ENCODE measurements around the gene NSD2. TPM values are rescaled to one million over a fixed set of nuclear protein-coding genes. Genes with fewer than 3 reads are reported as not detected.

The NSD2 gene
- total RNA-seq, 1 experiment from 2014 or later, result 136 TPM

GRCh38 chr4:1880332-1880731, 9.1 kb downstream of the NSD2 start:
- no peak overlapping the region for H3K27ac ChIP-seq (ENCODE audit: insufficient read length, low read depth, low read length)
- Mint-ChIP-seq H3K4me1 (peaks cover 13 to 22% of the 10 kb centered on the region in 2 experiments; a peak in 3 of 4 replicates), H3K27me3 (ENCODE audit: low read depth) (no peaks in the 10 kb centered on the region), H3K4me3 (no peak overlapping the region), H3K36me3 (ENCODE audit: insufficient read depth in 1 of 3, low read depth in 3 of 3) (peaks cover 4 to 7% (median 5%) of the 10 kb centered on the region in 3 experiments; a peak in 4 of 7 replicates), H3K9me3 (no peaks in the 10 kb centered on the region), H3K27ac (no peak overlapping the region)
- no peak overlapping the region for H4K5ac ChIP-seq (ENCODE audit: insufficient read length, low read depth, low read length)
- no peak overlapping the region for H2BK5ac ChIP-seq (ENCODE audit: insufficient read length, low read length)
- no peak overlapping the region for H2AK5ac ChIP-seq (ENCODE audit: insufficient read length, low read length)
- H3K23me2 ChIP-seq (ENCODE audit: insufficient read length, low read depth, low read length, poor library complexity, severe bottlenecking), result no peaks in the 10 kb centered on the region
- H3K79me2 ChIP-seq (ENCODE audit: insufficient read depth, low read length), result peaks cover 37% of the 10 kb centered on the region; the same call in 1 of the 2 replicates
- H2BK120ac ChIP-seq (ENCODE audit: low read depth, low read length, poor library complexity, severe bottlenecking), result no peak overlapping the region
- H3K23ac ChIP-seq (ENCODE audit: insufficient read length, low read depth, low read length), result no peak overlapping the region
- H3K4ac ChIP-seq (ENCODE audit: low read depth, low read length), result no peak overlapping the region
- H3K9ac ChIP-seq (ENCODE audit: extremely low read depth, insufficient read length, low read length), result no peak overlapping the region
- H3K14ac ChIP-seq (ENCODE audit: insufficient read depth, low read length), result no peak overlapping the region
- no peaks in the 10 kb centered on the region for H3K27me3 ChIP-seq (ENCODE audit: insufficient read depth, low read length)
- TF ChIP-seq CTCF (conservative IDR thresholded peaks at IDR 0.05), result no peak
- H3K4me1 ChIP-seq (ENCODE audit: insufficient read depth, low read length), result no peaks in the 10 kb centered on the region; the same call in 1 of the 2 replicates
- H4K91ac ChIP-seq (ENCODE audit: insufficient read length, low read depth, low read length), result no peak overlapping the region
- no peak overlapping the region for H2BK20ac ChIP-seq (ENCODE audit: low read depth, low read length, poor library complexity, severe bottlenecking)
- no peaks in the 10 kb centered on the region for H3K9me3 ChIP-seq (ENCODE audit: control insufficient read depth, low read depth, low read length)
- H3K56ac ChIP-seq (ENCODE audit: insufficient read length, low read depth, low read length), result no peak overlapping the region
- no peak overlapping the region for H2BK15ac ChIP-seq (ENCODE audit: low read depth, low read length)
- DNase-seq, result no peak
- H4K8ac ChIP-seq (replicated peaks; ENCODE audit: insufficient read length, low read depth, low read length), result no peak overlapping the region
- no peak overlapping the region for H3K4me2 ChIP-seq (ENCODE audit: insufficient read depth, insufficient read length, low read length)
- peaks cover 24% of the 10 kb centered on the region for H3K79me1 ChIP-seq (ENCODE audit: insufficient read depth, low read depth, low read length, poor library complexity, severe bottlenecking)
- no peak overlapping the region for H3K18ac ChIP-seq (ENCODE audit: insufficient read length, low read depth, low read length)
- no CpG with 5 or more reads among the region's 1 CpG for WGBS (ENCODE audit: extremely low coverage, insufficient read length, low lambda C conversion rate)
- no peaks in the 10 kb centered on the region for H4K20me1 ChIP-seq (ENCODE audit: control insufficient read depth, insufficient read depth, insufficient read length)
- no peak overlapping the region for H2BK12ac ChIP-seq (ENCODE audit: insufficient read length, low read depth, low read length)
- H2AFZ ChIP-seq (ENCODE audit: low read length), result no peak overlapping the region
- no peak overlapping the region for H3T11ph ChIP-seq (ENCODE audit: low read length)

All from H9 (cell line).